ENCODE measurements around the gene EIPR1. TPM values are rescaled to one million over a fixed set of nuclear protein-coding genes. Genes with fewer than 3 reads are reported as not detected.

The EIPR1 gene
- total RNA-seq, 1 experiment from 2014 or later, result 27.8 TPM

DNA sequence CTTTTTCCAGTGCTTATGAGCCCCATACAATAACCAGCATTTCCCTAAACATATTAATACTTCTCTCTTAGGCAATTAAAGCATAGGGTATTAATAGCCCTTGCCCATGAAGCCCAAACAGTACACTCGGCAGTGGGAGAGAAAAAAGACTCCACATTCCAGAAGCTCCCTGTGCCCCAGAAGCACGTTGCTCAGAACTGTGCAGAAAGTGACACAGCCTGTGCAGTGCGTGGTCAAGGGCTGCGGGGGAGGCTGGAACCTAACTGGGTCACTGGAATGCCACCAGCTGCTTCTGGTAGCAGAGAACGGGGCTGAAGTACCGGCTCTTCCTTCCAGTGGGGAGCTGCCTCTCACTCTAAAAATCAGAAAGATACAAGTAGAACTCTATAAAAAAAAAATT is 32.7 kb downstream of the EIPR1 start:
- H2AFZ ChIP-seq (ENCODE audit: low read length), result no peak overlapping the region
- no peak overlapping the region for H2AK5ac ChIP-seq (ENCODE audit: insufficient read length, low read length)
- no peaks in the 10 kb centered on the region for H3K79me1 ChIP-seq (ENCODE audit: insufficient read depth, low read depth, low read length, poor library complexity, severe bottlenecking)
- H3K4ac ChIP-seq (ENCODE audit: low read depth, low read length), result no peak overlapping the region
- H3K79me2 ChIP-seq (ENCODE audit: insufficient read depth, low read length), result no peaks in the 10 kb centered on the region
- no peak overlapping the region for H3K4me2 ChIP-seq (ENCODE audit: insufficient read depth, insufficient read length, low read length)
- H2BK15ac ChIP-seq (ENCODE audit: low read depth, low read length), result no peak overlapping the region
- WGBS (ENCODE audit: extremely low coverage, insufficient read length, low lambda C conversion rate), result no CpG with 5 or more reads among the region's 6 CpGs
- H2BK12ac ChIP-seq (ENCODE audit: insufficient read length, low read depth, low read length), result no peak overlapping the region
- no peak overlapping the region for H3K9ac ChIP-seq (ENCODE audit: extremely low read depth, insufficient read length, low read length)
- H3K27ac Mint-ChIP-seq, result no peak overlapping the region
- no peaks in the 10 kb centered on the region for H3K27me3 Mint-ChIP-seq (ENCODE audit: low read depth)
- no peak overlapping the region for H3T11ph ChIP-seq (ENCODE audit: low read length)
- no peaks in the 10 kb centered on the region for H3K9me3 ChIP-seq (ENCODE audit: control insufficient read depth, low read depth, low read length)
- no peak overlapping the region for H4K8ac ChIP-seq (replicated peaks; ENCODE audit: insufficient read length, low read depth, low read length)
- H3K9me3 Mint-ChIP-seq, result no peaks in the 10 kb centered on the region
- H3K4me1 Mint-ChIP-seq, result peaks cover 10 to 18% of the 10 kb centered on the region in 2 experiments
- H4K91ac ChIP-seq (ENCODE audit: insufficient read length, low read depth, low read length), result no peak overlapping the region
- TF ChIP-seq, protein P1, sequence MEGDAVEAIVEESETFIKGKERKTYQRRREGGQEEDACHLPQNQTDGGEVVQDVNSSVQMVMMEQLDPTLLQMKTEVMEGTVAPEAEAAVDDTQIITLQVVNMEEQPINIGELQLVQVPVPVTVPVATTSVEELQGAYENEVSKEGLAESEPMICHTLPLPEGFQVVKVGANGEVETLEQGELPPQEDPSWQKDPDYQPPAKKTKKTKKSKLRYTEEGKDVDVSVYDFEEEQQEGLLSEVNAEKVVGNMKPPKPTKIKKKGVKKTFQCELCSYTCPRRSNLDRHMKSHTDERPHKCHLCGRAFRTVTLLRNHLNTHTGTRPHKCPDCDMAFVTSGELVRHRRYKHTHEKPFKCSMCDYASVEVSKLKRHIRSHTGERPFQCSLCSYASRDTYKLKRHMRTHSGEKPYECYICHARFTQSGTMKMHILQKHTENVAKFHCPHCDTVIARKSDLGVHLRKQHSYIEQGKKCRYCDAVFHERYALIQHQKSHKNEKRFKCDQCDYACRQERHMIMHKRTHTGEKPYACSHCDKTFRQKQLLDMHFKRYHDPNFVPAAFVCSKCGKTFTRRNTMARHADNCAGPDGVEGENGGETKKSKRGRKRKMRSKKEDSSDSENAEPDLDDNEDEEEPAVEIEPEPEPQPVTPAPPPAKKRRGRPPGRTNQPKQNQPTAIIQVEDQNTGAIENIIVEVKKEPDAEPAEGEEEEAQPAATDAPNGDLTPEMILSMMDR (conservative IDR thresholded peaks at IDR 0.05), result no peak
- no peak overlapping the region for H3K4me3 Mint-ChIP-seq
- no peak overlapping the region for H2BK20ac ChIP-seq (ENCODE audit: low read depth, low read length, poor library complexity, severe bottlenecking)
- no peaks in the 10 kb centered on the region for H4K20me1 ChIP-seq (ENCODE audit: control insufficient read depth, insufficient read depth, insufficient read length)
- no peak overlapping the region for H3K27ac ChIP-seq (ENCODE audit: insufficient read length, low read depth, low read length)
- no peak overlapping the region for H2BK120ac ChIP-seq (ENCODE audit: low read depth, low read length, poor library complexity, severe bottlenecking)
- H3K27me3 ChIP-seq (ENCODE audit: insufficient read depth, low read length), result no peaks in the 10 kb centered on the region
- H3K23me2 ChIP-seq (ENCODE audit: insufficient read length, low read depth, low read length, poor library complexity, severe bottlenecking), result no peaks in the 10 kb centered on the region
- no peak overlapping the region for H3K56ac ChIP-seq (ENCODE audit: insufficient read length, low read depth, low read length)
- no peak overlapping the region for H4K5ac ChIP-seq (ENCODE audit: insufficient read length, low read depth, low read length)
- no peaks in the 10 kb centered on the region; the same call in 1 of the 2 replicates for H3K4me1 ChIP-seq (ENCODE audit: insufficient read depth, low read length)
- no peak overlapping the region for H2BK5ac ChIP-seq (ENCODE audit: insufficient read length, low read length)
- no peak overlapping the region for H3K14ac ChIP-seq (ENCODE audit: insufficient read depth, low read length)
- no peak overlapping the region for H3K23ac ChIP-seq (ENCODE audit: insufficient read length, low read depth, low read length)
- H3K18ac ChIP-seq (ENCODE audit: insufficient read length, low read depth, low read length), result no peak overlapping the region
- no peak for DNase-seq
- H3K36me3 Mint-ChIP-seq (ENCODE audit: insufficient read depth in 1 of 3, low read depth in 3 of 3), result peaks cover 14 to 27% (median 16%) of the 10 kb centered on the region in 3 experiments
